Mucosa of rectum (tissue), 2 donors: ENCODE data around the gene AKT3.

Experiments
- H3K27ac ChIP-seq, 2 donors: one replicate each; pipeline ENCODE4 v1.7.0; 2013; ENCODE audit warnings: inconsistent platforms in 2 of 2, low read depth in 2 of 2, low read length in 2 of 2
- H3K27me3 ChIP-seq, 2 donors: one replicate each; pipeline ENCODE4 v1.7.0; 2013; ENCODE audit warnings: low read length in 2 of 2; ENCODE audit not compliant: control insufficient read depth in 2 of 2, insufficient read depth in 2 of 2
- H3K36me3 ChIP-seq, 2 donors: one replicate each; pipeline ENCODE4 v1.7.0; 2013; ENCODE audit warnings: low read length in 2 of 2; ENCODE audit not compliant: control insufficient read depth in 2 of 2, insufficient read depth in 2 of 2
- H3K4me1 ChIP-seq, 2 donors: one replicate each; pipeline ENCODE4 v1.7.0; 2013; ENCODE audit warnings: low read length in 2 of 2, mild to moderate bottlenecking in 1 of 2; ENCODE audit not compliant: control insufficient read depth in 2 of 2, insufficient read depth in 2 of 2
- H3K4me3 ChIP-seq, 2 donors: one replicate each; pipeline ENCODE4 v1.7.0; 2013; ENCODE audit warnings: low read length in 2 of 2
- H3K9ac ChIP-seq, 2 donors: one replicate each; pipeline ENCODE4 v1.7.0; 2013; ENCODE audit warnings: low read length in 2 of 2, low read depth in 1 of 2, mild to moderate bottlenecking in 1 of 2
- H3K9me3 ChIP-seq, 2 donors: one replicate each; pipeline ENCODE4 v1.7.0; 2013; ENCODE audit warnings: low read length in 2 of 2; ENCODE audit not compliant: control insufficient read depth in 2 of 2
- donor health status: healthy.
- donor health status: Normal muscosa, but diverticular disease.

Gene AKT3

DNA sequence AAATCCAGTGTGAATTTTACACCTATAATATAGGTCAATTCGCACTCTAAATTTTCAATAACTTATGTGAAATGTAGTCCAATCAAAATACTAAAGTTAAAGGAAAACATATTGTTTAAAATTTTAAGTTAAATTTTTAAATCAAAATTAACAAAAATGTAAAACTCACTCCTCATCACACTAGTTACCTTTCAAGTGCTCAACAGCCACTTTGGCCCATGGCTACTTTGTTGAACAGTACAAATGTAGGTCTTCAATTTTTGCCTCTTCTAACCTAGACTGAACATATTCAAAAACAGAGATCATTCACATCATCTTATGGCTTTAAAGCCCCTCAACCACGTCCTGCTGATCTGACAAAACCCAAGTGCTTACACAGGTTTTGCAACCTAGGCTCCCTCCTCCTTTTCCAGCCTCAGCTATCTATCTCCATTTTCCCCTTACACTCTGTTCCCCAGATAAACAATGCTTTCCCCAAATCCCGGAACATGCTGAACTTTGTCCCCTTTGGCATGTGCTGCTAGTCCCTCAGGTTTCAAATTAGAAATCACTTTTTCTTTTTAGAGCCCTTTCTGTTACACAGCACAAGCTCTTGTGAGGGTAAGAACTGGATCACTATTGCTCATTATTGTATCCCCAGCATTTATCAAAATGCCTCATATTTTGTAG, 110.6 kb downstream of the AKT3 start:
- H3K27ac ChIP-seq: no peak overlapping the region
- H3K36me3 ChIP-seq: no peaks in the 10 kb centered on the region
- no peaks in the 10 kb centered on the region for H3K4me1 ChIP-seq
- H3K4me3 ChIP-seq: no peak overlapping the region
- no peaks in the 10 kb centered on the region for H3K27me3 ChIP-seq
- H3K9ac ChIP-seq: no peak overlapping the region
- no peaks in the 10 kb centered on the region for H3K9me3 ChIP-seq

DNA sequence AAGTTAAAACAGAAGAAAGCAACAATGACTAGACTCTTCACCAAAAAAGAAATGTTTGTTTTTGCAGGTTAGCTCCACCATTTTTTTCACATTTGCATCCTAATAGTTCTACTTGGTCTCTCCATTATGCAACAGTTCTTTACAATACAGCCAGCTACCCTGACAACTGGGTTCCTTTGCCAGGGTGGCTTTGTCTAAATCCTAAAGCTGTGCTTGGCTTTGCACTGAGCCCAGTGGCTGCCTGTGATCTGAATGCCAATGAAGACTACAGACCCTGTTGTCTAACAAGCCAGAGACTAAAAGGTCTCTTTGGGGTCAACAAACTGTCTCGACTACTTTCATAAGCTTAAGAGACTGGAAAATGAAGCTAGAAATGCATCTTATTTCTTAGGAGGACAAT, 112.0 kb downstream of the AKT3 start:
- no peaks in the 10 kb centered on the region for H3K27me3 ChIP-seq
- H3K9me3 ChIP-seq: no peaks in the 10 kb centered on the region
- H3K4me1 ChIP-seq: no peaks in the 10 kb centered on the region
- no peak overlapping the region for H3K4me3 ChIP-seq
- H3K36me3 ChIP-seq: no peaks in the 10 kb centered on the region
- H3K9ac ChIP-seq: no peak overlapping the region
- no peak overlapping the region for H3K27ac ChIP-seq

DNA sequence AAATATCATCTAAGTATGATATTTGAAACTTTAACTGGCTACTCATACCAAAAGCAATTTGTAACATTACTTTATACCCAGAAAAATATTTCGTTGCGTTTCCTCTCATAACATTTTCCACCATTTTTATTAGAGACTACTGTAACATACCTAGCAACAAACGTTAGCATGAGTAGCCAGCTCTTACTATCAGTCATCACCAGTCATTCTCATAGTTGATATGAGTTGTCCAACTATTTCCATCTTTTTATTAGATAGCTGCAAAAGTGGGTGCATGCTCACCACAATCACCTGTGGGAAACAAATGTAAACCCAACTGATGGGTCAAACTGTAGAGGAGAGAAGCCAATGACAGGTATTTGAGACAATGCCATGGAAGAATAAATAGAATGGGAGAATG, 114.6 kb downstream of the AKT3 start:
- Histone ChIP-seq H3K9me3 (no peaks in the 10 kb centered on the region), H3K36me3 (no peaks in the 10 kb centered on the region), H3K4me1 (no peaks in the 10 kb centered on the region), H3K4me3 (no peak overlapping the region), H3K27me3 (no peaks in the 10 kb centered on the region), H3K9ac (no peak overlapping the region), H3K27ac (no peak overlapping the region)

DNA sequence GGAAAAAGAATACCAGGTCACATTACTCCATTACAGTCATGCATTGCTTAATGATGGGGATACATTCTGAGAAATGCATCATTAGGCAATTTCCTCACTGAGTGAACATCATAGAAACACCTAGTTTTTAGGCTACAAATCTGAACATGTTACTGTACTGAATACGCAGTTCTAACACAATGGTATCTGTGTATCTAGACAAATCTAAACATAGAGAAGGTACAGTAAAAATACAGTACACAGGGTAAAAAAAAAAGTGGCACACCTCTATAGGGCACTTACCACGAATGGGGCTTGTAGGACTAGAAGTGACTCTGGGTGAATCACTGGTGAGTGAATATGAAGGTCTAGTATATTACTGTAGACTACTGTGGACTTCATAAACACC, 115.7 kb downstream of the AKT3 start:
- no peak overlapping the region for H3K9ac ChIP-seq
- no peak overlapping the region for H3K4me3 ChIP-seq
- H3K36me3 ChIP-seq: no peaks in the 10 kb centered on the region
- no peaks in the 10 kb centered on the region for H3K4me1 ChIP-seq
- H3K9me3 ChIP-seq: no peaks in the 10 kb centered on the region
- H3K27me3 ChIP-seq: no peaks in the 10 kb centered on the region
- H3K27ac ChIP-seq: no peak overlapping the region

DNA sequence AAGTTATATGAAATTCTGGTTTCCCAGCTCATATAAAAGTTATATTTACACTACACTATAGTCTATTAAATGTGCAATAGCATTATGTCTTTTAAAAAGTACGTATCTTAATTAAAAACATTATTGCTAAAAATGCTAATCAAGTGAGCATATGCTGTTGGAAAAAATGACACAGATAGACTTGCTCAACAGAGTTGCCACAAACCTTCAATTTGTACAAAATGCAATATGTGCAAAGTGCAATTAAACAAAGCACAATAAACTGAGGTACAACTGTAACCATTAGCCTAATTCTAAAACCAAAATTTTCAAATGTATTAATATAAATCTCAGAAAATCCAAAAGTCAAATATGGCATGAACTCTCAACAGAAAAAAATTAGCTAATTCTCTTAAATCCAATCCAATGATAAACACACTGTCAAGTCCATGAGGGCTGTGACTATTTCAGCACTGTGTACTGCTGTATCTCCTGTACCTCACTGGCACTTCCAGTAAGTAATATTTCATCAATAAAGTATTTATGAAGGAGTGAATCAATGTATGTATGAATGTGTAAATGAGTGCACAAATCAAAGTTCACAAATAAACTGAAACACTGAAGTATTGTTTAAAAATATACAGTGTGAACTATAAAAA, 116.3 kb downstream of the AKT3 start:
- no peaks in the 10 kb centered on the region for H3K27me3 ChIP-seq
- H3K36me3 ChIP-seq: no peaks in the 10 kb centered on the region
- H3K9me3 ChIP-seq: no peaks in the 10 kb centered on the region
- H3K27ac ChIP-seq: no peak overlapping the region
- no peaks in the 10 kb centered on the region for H3K4me1 ChIP-seq
- no peak overlapping the region for H3K9ac ChIP-seq
- H3K4me3 ChIP-seq: no peak overlapping the region

DNA sequence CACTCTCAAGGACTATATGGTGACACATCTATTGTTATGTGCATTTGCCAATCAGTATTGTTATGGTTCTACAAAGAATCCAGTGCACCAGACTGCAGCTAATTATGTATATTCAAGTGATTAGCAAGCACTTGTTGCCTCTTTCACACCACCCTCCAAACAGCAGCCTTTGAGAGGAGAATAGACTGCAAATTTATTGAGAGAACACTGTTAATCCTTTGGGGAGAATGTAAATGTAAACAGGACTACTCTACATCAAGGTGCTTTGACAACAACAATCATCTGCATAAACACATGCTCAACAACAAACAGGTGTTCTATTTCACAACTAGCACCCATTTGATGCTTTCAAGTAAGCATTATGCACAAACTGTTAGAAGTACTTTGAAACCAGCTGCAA, 117.4 kb downstream of the AKT3 start:
- Histone ChIP-seq H3K27me3 (no peaks in the 10 kb centered on the region), H3K9me3 (no peaks in the 10 kb centered on the region), H3K4me1 (no peaks in the 10 kb centered on the region), H3K36me3 (no peaks in the 10 kb centered on the region), H3K9ac (no peak overlapping the region), H3K4me3 (no peak overlapping the region), H3K27ac (no peak overlapping the region)

DNA sequence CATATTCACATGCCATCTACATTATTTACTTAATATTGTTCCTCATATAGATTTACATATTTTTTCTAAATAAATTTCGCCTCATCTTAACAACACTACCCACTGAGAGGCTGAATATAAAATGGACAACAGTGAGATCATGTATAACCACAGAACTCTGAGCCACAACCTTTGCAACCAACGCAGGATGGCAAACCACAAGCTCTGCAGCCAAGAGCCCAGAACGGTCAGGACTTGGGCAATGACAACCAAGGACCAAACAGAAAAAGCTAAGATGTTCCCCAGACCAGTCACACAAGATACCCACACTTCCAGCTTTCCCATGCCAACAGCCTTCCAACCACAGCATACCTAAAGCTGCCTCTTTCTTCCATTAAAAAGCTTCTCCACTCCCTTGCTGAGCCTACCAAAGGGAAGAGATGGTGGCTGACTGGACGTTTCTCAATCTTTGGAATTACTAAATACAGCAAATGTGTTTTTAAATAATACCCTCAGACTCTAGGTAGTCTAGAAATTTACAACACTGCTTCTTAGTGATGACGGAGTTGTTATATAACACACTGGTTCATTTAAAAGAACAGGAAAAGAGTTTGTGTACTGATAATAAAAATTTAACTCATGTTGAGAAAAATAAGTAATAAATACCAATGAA, 117.9 kb downstream of the AKT3 start:
- Histone ChIP-seq H3K27ac (no peak overlapping the region), H3K4me3 (no peak overlapping the region), H3K9me3 (no peaks in the 10 kb centered on the region), H3K4me1 (no peaks in the 10 kb centered on the region), H3K27me3 (no peaks in the 10 kb centered on the region), H3K36me3 (no peaks in the 10 kb centered on the region), H3K9ac (no peak overlapping the region)

DNA sequence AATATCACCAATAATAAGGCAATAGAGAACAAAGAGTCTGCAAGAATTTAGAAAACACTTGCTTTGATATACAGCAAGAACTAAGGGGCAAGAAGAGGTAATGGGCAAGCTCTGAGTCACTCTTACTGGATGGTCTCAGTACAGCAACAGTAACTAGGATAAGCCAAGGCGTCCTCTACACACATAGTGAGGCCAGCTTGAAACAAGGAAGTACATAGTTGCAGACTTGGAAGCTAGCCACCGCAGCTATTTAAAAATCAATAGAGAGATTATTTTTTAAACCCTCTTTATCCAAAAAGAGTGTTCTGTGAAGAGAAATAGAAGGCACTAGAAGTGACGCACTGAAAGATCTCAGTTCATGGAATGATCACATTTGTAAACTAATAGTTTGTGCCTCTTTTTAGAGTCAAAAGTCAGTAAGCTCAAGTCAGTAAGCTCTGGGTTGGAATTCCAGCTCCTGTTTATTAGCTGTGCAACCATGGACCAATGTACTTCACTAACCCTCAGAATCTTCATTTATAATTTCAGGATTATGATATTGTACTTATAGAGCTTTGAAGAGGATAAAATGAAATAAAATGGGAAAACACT, 118.6 kb downstream of the AKT3 start:
- Histone ChIP-seq H3K27me3 (no peaks in the 10 kb centered on the region), H3K36me3 (no peaks in the 10 kb centered on the region), H3K9me3 (no peaks in the 10 kb centered on the region), H3K9ac (no peak overlapping the region), H3K4me1 (no peaks in the 10 kb centered on the region), H3K4me3 (no peak overlapping the region), H3K27ac (no peak overlapping the region)

DNA sequence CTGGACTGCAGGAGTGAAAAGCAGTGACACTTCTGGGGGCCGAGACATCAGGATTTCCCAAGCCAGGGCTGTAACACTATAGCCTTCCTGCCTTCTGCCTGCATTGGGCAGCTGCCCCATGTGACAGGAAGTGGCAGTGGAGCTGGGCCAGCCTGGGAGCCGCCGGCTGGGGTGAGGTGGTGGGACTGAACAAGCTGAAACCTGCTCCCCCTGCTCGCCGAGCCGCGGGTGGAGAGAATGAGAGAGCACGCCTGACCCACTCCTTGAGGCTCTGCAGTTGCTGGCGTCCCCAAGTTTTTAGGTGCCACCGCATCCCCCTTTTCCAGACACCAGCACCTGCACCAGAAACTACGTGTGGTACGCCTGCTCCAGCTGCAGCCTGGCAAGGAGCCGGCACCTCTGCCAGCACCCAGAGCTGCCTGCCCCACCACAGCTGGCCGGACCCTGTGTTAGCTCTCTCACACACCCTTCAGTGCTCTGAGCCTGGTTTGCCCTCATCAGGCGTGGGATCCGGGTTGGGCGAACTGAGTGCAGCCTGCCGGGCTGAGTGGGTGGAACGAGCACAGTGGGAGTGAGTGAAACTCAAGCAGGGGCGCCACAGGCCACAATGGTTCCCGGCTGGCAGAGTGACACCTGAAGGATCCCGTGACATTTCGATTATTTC, 119.4 kb downstream of the AKT3 start:
- Histone ChIP-seq H3K27me3 (no peaks in the 10 kb centered on the region), H3K4me1 (no peaks in the 10 kb centered on the region), H3K36me3 (no peaks in the 10 kb centered on the region), H3K4me3 (no peak overlapping the region), H3K27ac (peak overlapping the region in 1 of 2 donors; percentile 40), H3K9ac (no peak overlapping the region), H3K9me3 (no peaks in the 10 kb centered on the region)

DNA sequence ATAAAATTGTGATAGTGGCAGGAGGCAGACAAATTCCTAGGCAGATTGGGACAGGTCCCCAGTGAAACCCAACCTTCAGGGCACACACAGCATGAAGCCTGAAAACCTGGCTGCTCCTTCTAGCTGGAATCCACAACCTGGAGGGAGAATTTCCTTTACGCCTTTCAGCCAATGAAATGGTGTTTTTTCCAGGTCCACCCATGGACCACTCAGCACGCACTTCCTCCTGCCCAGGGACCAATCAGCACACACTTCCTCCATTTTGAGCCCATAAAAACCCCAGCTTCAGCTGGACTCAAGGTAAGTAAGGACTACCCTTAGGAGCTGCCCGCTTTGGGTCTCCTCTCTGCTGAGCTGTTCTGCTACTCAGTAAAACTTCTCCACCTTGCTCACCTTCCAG, 120.1 kb downstream of the AKT3 start:
- H3K36me3 ChIP-seq: no peaks in the 10 kb centered on the region
- H3K4me3 ChIP-seq: no peak overlapping the region
- no peak overlapping the region for H3K9ac ChIP-seq
- no peaks in the 10 kb centered on the region for H3K27me3 ChIP-seq
- H3K4me1 ChIP-seq: no peaks in the 10 kb centered on the region
- H3K9me3 ChIP-seq: no peaks in the 10 kb centered on the region
- no peak overlapping the region for H3K27ac ChIP-seq
